ENCODE measurements around the gene SGTA. TPM values are rescaled to one million over a fixed set of nuclear protein-coding genes. Genes with fewer than 3 reads are reported as not detected.

Gene SGTA
- total RNA-seq, 8 experiments from 2014 or later: 29.5 to 85.5 (median 68.5) TPM

GRCh38 chr19:2814426-2814825 lies 31.4 kb upstream of the SGTA start:
- H3K27ac ChIP-seq: no peak overlapping the region
- WGBS, 10 experiments: 82 to 100% (median 97%) methylated on average over 1 to 3 of the region's 11 CpGs; no CpG with 5 or more reads in 6 of the 10 experiments
- in situ Hi-C loops (cut with MboI; ENCODE audit: low pct_unique_long_range_greater_than_20kb in 2 of 9, low sequenced_read_pairs in 9 of 9, unreplicated experiment in 9 of 9): no loop called here
- H3K4me3 ChIP-seq: no peak overlapping the region
- H3K4me1 ChIP-seq (replicated peaks in 1 of 2): no peaks in the 10 kb centered on the region
- ATAC-seq (replicated peaks in 6 of 8): no peak

GRCh38 chr19:2813235-2814160 lies 30.4 kb upstream of the SGTA start:
- Histone ChIP-seq H3K27ac (no peak overlapping the region), H3K4me1 (replicated peaks in 1 of 2) (no peaks in the 10 kb centered on the region), H3K4me3 (no peak overlapping the region)
- in situ Hi-C loops (cut with MboI; ENCODE audit: low pct_unique_long_range_greater_than_20kb in 2 of 9, low sequenced_read_pairs in 9 of 9, unreplicated experiment in 9 of 9): no loop called here
- peak in 1 of 8 experiments; percentile 1 for ATAC-seq (replicated peaks in 6 of 8)
- WGBS, 10 experiments: 20 to 100% (median 77%) methylated on average over 1 to 6 of the region's 35 CpGs; no CpG with 5 or more reads in 6 of the 10 experiments

GRCh38 chr19:2812414-2813234 lies 29.6 kb upstream of the SGTA start:
- 81 to 100% (median 92%) methylated on average over 2 to 3 of the region's 37 CpGs; no CpG with 5 or more reads in 7 of the 10 experiments for WGBS, 10 experiments
- peak in 2 of 8 experiments; percentile 7 for ATAC-seq (replicated peaks in 6 of 8)
- H3K27ac ChIP-seq: no peak overlapping the region
- no peak overlapping the region for H3K4me3 ChIP-seq
- in situ Hi-C loops (cut with MboI; ENCODE audit: low pct_unique_long_range_greater_than_20kb in 2 of 9, low sequenced_read_pairs in 9 of 9, unreplicated experiment in 9 of 9): no loop called here
- no peaks in the 10 kb centered on the region for H3K4me1 ChIP-seq (replicated peaks in 1 of 2)

- H3K4me3 ChIP-seq: no peak overlapping the region
- peak in 3 of 8 experiments; percentile 7 to 22 (median 18) for ATAC-seq (replicated peaks in 6 of 8)
- 85 to 100% (median 100%) methylated on average over 1 to 4 of the region's 34 CpGs; no CpG with 5 or more reads in 7 of the 10 experiments for WGBS, 10 experiments
- no peaks in the 10 kb centered on the region for H3K4me1 ChIP-seq (replicated peaks in 1 of 2)
- no peak overlapping the region for H3K27ac ChIP-seq
- in situ Hi-C loops (cut with MboI; ENCODE audit: low pct_unique_long_range_greater_than_20kb in 2 of 9, low sequenced_read_pairs in 9 of 9, unreplicated experiment in 9 of 9): no loop called here
Measured at GRCh38 chr19:2811735-2812413, 28.8 kb upstream of the SGTA start.

GRCh38 chr19:2811221-2811722 lies 28.2 kb upstream of the SGTA start:
- H3K4me3 ChIP-seq: no peak overlapping the region
- H3K4me1 ChIP-seq (replicated peaks in 1 of 2): no peaks in the 10 kb centered on the region
- no peak overlapping the region for H3K27ac ChIP-seq
- in situ Hi-C loops (cut with MboI; ENCODE audit: low pct_unique_long_range_greater_than_20kb in 2 of 9, low sequenced_read_pairs in 9 of 9, unreplicated experiment in 9 of 9): no loop called here
- ATAC-seq (replicated peaks in 6 of 8): no peak
- WGBS, 10 experiments: 80 to 100% (median 96%) methylated on average over 1 to 7 of the region's 20 CpGs; no CpG with 5 or more reads in 4 of the 10 experiments

- Histone ChIP-seq H3K27ac (no peak overlapping the region), H3K4me1 (replicated peaks in 1 of 2) (no peaks in the 10 kb centered on the region), H3K4me3 (no peak overlapping the region)
- 82 to 100% (median 88%) methylated on average over 1 to 8 of the region's 58 CpGs; no CpG with 5 or more reads in 5 of the 10 experiments for WGBS, 10 experiments
- in situ Hi-C loops (cut with MboI; ENCODE audit: low pct_unique_long_range_greater_than_20kb in 2 of 9, low sequenced_read_pairs in 9 of 9, unreplicated experiment in 9 of 9): no loop called here
- no peak for ATAC-seq (replicated peaks in 6 of 8)
Measured at GRCh38 chr19:2810141-2811091, 27.3 kb upstream of the SGTA start.

GRCh38 chr19:2809387-2810140 lies 26.5 kb upstream of the SGTA start:
- Histone ChIP-seq H3K4me3 (no peak overlapping the region), H3K27ac (no peak overlapping the region), H3K4me1 (replicated peaks in 1 of 2) (no peaks in the 10 kb centered on the region)
- no peak for ATAC-seq (replicated peaks in 6 of 8)
- in situ Hi-C loops (cut with MboI; ENCODE audit: low pct_unique_long_range_greater_than_20kb in 2 of 9, low sequenced_read_pairs in 9 of 9, unreplicated experiment in 9 of 9): no loop called here
- WGBS, 10 experiments: 60 to 100% (median 89%) methylated on average over 1 to 17 of the region's 37 CpGs; no CpG with 5 or more reads in 2 of the 10 experiments

- in situ Hi-C loops (cut with MboI; ENCODE audit: low pct_unique_long_range_greater_than_20kb in 2 of 9, low sequenced_read_pairs in 9 of 9, unreplicated experiment in 9 of 9): no loop called here
- WGBS, 10 experiments: 92 to 100% (median 95%) methylated on average over 1 to 13 of the region's 41 CpGs; no CpG with 5 or more reads in 5 of the 10 experiments
- no peak overlapping the region for H3K27ac ChIP-seq
- ATAC-seq (replicated peaks in 6 of 8): no peak
- no peaks in the 10 kb centered on the region for H3K4me1 ChIP-seq (replicated peaks in 1 of 2)
- no peak overlapping the region for H3K4me3 ChIP-seq
Measured at GRCh38 chr19:2808129-2808941, 25.3 kb upstream of the SGTA start.

GRCh38 chr19:2807379-2808128 lies 24.5 kb upstream of the SGTA start:
- H3K4me1 ChIP-seq (replicated peaks in 1 of 2): no peaks in the 10 kb centered on the region
- H3K4me3 ChIP-seq: no peak overlapping the region
- in situ Hi-C loops (cut with MboI; ENCODE audit: low pct_unique_long_range_greater_than_20kb in 2 of 9, low sequenced_read_pairs in 9 of 9, unreplicated experiment in 9 of 9): no loop called here
- no peak for ATAC-seq (replicated peaks in 6 of 8)
- no peak overlapping the region for H3K27ac ChIP-seq
- 95 to 100% (median 98%) methylated on average over 1 to 8 of the region's 56 CpGs; no CpG with 5 or more reads in 7 of the 10 experiments for WGBS, 10 experiments

GRCh38 chr19:2806736-2807378 lies 23.8 kb upstream of the SGTA start:
- Histone ChIP-seq H3K4me3 (no peak overlapping the region), H3K27ac (no peak overlapping the region), H3K4me1 (replicated peaks in 1 of 2) (no peaks in the 10 kb centered on the region)
- in situ Hi-C loops (cut with MboI; ENCODE audit: low pct_unique_long_range_greater_than_20kb in 2 of 9, low sequenced_read_pairs in 9 of 9, unreplicated experiment in 9 of 9): no loop called here
- WGBS, 10 experiments: 91 to 100% (median 97%) methylated on average over 1 to 9 of the region's 34 CpGs; no CpG with 5 or more reads in 3 of the 10 experiments
- ATAC-seq (replicated peaks in 6 of 8): peak in 1 of 8 experiments; percentile 2

Measured in motor neuron (in vitro differentiated cells).